ENCODE measurements around the gene MYLK2. TPM values are rescaled to one million over a fixed set of nuclear protein-coding genes. Genes with fewer than 3 reads are reported as not detected.
"Not testable (repeated sequence)": the region's sequence is repeated elsewhere in the genome, so short reads cannot be mapped to it uniquely, and the experiment has no call there.

Gene MYLK2
- total RNA-seq, 2 donors from 2014 or later, result not detected

DNA sequence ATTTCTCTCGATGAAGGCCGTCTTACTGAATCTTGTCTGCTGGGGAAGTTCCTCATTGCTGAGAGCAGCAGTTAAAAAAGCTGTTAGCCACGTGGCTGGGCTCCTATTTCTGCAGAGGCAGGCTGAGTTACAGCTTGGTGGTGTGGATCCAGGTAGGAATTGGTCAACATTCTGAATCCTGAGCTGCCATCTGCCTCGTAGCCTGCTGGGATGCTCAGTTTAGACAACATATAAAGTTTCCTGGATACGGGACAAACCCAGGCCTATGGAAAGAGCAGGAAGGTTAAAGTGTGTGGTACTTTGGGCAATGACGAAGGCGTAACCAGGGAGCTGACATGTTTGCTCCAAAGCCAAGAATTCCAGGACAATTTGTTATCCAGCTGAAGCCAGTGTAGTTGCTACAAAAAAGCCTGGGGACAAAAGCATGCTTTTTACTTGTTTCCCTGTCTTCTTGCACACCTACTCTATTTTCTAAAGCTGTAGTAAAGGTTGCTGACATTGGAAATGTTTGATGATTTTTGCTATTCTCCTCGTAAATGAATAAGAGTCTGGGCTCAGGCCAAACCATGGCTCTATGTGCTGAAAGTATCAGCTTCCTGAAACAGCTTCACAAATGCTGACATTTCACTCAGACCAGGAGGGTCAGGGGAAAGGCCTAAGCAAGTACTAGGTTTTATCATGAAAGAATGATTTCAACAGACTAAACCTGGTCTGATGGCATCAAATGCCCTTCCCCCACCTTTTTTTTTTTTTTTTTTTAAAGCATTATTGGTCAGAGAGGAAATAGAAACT lies 12.4 kb upstream of the MYLK2 start:
- DNase-seq (no peak), ATAC-seq (no peak)
- no peaks in the 10 kb centered on the region for H3K27me3 Mint-ChIP-seq
- H3K9me3 ChIP-seq (ENCODE audit: control insufficient read depth, low read length, poor library complexity, severe bottlenecking), result no peaks in the 10 kb centered on the region
- H3K4me1 Mint-ChIP-seq, result peaks cover 11% of the 10 kb centered on the region
- no peaks in the 10 kb centered on the region for H3K36me3 Mint-ChIP-seq (ENCODE audit: low read depth)
- no peak overlapping the region for H3K4me3 Mint-ChIP-seq
- H3K27ac Mint-ChIP-seq, result peak overlapping the region; percentile 34

DNA sequence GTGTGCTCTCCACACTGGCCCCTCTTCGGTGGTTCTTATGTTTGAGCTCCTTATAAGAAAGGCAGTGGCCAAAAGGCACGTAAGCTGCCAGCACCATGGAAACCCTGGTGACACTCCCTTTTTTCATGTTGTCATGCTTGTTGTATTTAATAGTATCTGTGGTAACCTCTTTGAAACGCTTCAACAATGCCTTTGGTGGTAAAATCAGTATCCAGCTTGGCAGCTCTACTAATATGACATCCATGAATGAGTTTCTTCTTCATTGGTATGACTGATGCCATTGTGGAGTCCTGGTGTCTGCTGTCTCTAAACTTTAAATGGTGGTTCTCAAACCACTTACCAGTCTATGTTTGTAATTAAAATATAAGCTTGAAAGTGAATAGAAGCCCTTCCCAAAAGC lies 10.7 kb upstream of the MYLK2 start:
- Mint-ChIP-seq H3K36me3 (ENCODE audit: low read depth) (no peaks in the 10 kb centered on the region), H3K27me3 (peaks cover 6% of the 10 kb centered on the region), H3K27ac (no peak overlapping the region), H3K4me1 (peaks cover 9% of the 10 kb centered on the region), H3K4me3 (no peak overlapping the region)
- no peak for DNase-seq
- no peaks in the 10 kb centered on the region for H3K9me3 ChIP-seq (ENCODE audit: control insufficient read depth, low read length, poor library complexity, severe bottlenecking)
- ATAC-seq, result no peak

DNA sequence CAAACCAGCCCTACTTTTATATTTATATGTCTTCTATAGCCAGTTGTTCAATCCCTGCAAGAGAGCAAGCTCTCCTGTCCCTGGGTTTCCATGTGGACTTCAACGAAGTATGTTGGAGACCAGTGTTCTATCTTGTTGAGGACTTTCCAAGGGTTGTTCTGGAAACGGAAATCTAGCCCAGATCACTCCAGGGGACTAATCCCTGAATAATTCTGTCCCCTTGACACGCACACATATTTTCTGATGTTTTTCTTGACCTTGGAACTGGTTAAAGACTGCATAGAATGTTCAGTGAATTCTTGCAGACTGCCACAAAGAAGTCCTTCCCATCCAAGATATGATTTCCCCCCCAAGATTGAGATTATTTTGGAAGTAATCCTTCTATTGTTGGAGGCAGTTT lies 9.5 kb upstream of the MYLK2 start:
- Mint-ChIP-seq H3K4me1 (no peaks in the 10 kb centered on the region), H3K4me3 (no peak overlapping the region), H3K27ac (no peak overlapping the region), H3K27me3 (peaks cover 6% of the 10 kb centered on the region), H3K36me3 (ENCODE audit: low read depth) (no peaks in the 10 kb centered on the region)
- no peaks in the 10 kb centered on the region for H3K9me3 ChIP-seq (ENCODE audit: control insufficient read depth, low read length, poor library complexity, severe bottlenecking)
- DNase-seq, result no peak
- ATAC-seq, result no peak

DNA sequence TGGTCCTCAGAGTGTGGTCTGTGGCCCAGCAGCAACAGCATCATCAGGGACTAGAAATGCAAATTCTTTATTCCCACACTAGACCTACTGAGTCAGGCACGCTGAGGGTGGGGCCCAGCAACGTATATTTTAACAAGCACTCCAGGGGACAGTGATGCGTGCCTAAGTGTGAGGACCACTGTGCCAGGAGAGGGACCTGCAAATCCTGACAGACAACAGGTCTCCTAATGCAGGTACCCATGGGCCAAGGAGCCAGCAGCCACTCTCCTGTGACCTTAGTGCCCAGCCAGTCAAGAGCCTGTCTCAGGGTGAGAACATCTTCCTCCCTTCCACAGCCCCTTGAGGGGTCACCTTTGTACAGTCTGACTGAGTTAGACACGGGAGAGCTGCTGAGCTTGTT lies 8.0 kb upstream of the MYLK2 start:
- Mint-ChIP-seq H3K27me3 (peaks cover 6% of the 10 kb centered on the region), H3K4me3 (no peak overlapping the region), H3K36me3 (ENCODE audit: low read depth) (no peaks in the 10 kb centered on the region), H3K27ac (no peak overlapping the region), H3K4me1 (no peaks in the 10 kb centered on the region)
- DNase-seq (no peak), ATAC-seq (no peak)
- H3K9me3 ChIP-seq (ENCODE audit: control insufficient read depth, low read length, poor library complexity, severe bottlenecking), result no peaks in the 10 kb centered on the region

DNA sequence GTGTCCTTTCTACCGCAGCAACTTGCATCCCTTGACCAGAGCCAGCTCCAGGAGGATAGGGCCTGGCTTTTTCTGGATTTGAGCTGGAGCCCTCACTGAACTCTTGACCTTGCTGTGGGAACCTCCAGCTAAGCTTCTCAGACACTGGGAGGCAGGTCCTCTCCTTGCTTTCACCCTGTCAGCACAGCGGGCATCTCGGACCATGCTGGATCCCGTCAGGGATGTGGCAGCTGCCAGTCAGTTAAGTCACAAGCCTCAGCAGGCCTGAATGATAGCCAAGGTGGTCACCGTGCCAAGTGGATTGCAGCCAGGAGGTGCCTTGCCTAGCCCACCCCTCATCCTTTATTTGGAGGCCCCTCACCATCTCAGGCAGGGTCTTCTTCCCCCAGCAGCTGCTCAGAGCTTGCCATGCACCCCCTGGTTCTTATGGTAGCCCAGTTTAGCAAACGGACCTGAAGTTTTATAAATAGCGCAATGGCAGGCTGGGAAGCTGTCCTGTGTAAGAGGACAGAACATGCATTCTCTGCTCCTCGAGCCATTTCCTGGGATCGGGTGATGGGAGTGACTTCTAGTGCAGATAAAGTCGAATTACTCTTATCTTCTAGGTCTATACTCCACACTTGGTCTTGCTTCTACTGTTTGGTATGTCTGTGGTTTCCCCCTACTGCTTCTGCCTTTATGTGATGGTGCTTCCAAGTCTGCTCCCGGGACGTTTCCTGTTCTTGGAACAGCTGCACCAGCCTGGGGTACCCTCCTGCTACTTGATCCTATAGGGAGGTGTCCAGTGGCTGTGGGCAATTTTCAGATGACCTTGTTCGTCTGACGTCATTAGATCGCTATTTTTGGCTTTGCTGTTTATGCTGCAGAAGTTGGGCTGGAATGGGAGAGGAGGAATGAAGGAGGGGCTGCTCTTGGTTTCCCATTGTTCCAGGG lies 7.1 kb upstream of the MYLK2 start:
- no peak overlapping the region for H3K27ac Mint-ChIP-seq
- H3K36me3 Mint-ChIP-seq (ENCODE audit: low read depth), result no peaks in the 10 kb centered on the region
- no peak for DNase-seq
- ATAC-seq, result no peak
- H3K9me3 ChIP-seq (ENCODE audit: control insufficient read depth, low read length, poor library complexity, severe bottlenecking), result no peaks in the 10 kb centered on the region
- H3K27me3 Mint-ChIP-seq, result peaks cover 6% of the 10 kb centered on the region
- H3K4me1 Mint-ChIP-seq, result no peaks in the 10 kb centered on the region
- H3K4me3 Mint-ChIP-seq, result no peak overlapping the region

DNA sequence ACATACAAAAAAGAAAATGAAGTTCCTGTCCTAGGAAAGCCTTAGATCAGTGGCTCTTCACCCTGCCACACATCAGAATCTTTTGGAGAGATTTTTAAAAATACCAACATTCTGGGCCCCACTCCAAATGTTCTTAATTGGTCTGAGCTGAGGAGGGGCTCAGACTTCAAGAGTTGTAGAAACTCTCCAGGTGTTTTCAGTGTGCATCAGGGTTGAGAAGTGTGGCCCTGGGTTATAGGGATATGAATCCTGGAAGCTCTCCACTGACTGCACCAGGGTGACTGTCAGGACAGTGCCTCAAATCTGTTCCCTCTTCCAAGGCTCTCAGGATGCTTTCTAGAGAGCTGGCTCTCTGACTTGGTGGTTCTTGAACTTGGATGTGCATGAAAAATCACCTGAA lies 5.5 kb upstream of the MYLK2 start:
- no peaks in the 10 kb centered on the region for H3K4me1 Mint-ChIP-seq
- peaks cover 6% of the 10 kb centered on the region for H3K27me3 Mint-ChIP-seq
- DNase-seq (no peak), ATAC-seq (no peak)
- H3K9me3 ChIP-seq (ENCODE audit: control insufficient read depth, low read length, poor library complexity, severe bottlenecking), result no peaks in the 10 kb centered on the region
- no peak overlapping the region for H3K27ac Mint-ChIP-seq
- no peaks in the 10 kb centered on the region for H3K36me3 Mint-ChIP-seq (ENCODE audit: low read depth)
- no peak overlapping the region for H3K4me3 Mint-ChIP-seq

DNA sequence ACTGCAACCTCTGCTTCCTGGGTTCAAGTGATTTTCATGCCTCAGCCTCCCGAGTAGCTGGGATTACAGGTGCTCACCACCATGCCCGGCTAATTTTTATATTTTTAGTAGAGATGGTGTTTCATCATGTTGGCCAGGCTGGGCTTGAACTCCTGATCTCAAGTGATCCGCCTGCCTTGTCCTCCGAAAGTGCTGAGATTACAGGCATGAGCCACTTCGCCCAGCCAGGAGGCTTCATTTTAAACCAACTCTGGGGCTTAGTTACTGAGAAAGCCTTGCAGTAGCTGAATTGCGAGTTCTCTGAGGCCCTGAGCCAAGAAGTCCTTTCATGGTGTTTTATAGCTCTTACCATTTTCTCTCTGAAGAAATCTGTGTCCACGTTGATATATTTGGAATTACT lies 5.0 kb upstream of the MYLK2 start:
- not testable (repeated sequence) for H3K27ac Mint-ChIP-seq; H3K9me3 ChIP-seq (ENCODE audit: control insufficient read depth, low read length, poor library complexity, severe bottlenecking); H3K27me3 Mint-ChIP-seq; H3K4me3 Mint-ChIP-seq; H3K4me1 Mint-ChIP-seq; ATAC-seq; H3K36me3 Mint-ChIP-seq (ENCODE audit: low read depth); DNase-seq

DNA sequence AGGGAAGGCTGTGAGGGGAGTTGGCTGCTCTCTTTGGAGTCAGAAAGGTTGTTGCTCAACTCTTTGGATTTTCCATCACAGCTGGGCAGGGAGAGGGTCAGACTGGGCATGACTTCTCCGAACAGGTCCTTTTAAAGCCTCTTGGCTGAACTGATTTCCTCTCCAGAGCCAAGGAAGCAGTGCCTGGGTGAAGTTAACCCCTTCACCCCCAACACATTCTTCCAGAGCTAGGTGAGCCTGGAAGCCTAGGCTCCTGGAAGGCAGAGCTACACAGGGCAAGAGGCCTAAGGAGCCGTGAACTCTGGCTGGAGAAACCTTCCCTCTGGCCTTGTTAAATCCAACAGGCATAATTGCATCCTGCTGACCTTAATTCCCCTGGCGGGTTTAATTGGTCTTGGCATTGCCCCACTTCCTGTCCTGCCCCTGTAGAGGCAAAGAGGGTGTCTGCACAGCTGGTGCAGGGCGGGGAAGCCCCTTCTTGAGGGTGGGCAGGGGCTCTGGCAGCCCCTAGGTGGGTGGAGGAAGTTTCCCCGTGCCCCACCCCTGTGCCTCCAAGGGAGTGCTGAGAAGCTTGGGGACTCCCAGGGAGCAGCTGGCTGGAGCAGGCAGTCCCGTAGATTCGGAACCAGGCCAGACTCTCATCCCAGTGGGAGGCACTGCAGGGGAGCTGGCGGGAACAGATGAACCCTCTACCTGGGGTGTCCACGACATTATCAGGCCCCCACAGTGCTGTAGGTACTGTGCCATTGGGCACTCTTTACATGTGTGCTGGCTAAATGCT lies 3.6 kb upstream of the MYLK2 start:
- H3K27ac Mint-ChIP-seq, result no peak overlapping the region
- ATAC-seq, result no peak
- H3K27me3 Mint-ChIP-seq, result peaks cover 6% of the 10 kb centered on the region
- no peak overlapping the region for H3K4me3 Mint-ChIP-seq
- no peaks in the 10 kb centered on the region for H3K9me3 ChIP-seq (ENCODE audit: control insufficient read depth, low read length, poor library complexity, severe bottlenecking)
- H3K4me1 Mint-ChIP-seq, result no peaks in the 10 kb centered on the region
- no peak for DNase-seq
- H3K36me3 Mint-ChIP-seq (ENCODE audit: low read depth), result no peaks in the 10 kb centered on the region

DNA sequence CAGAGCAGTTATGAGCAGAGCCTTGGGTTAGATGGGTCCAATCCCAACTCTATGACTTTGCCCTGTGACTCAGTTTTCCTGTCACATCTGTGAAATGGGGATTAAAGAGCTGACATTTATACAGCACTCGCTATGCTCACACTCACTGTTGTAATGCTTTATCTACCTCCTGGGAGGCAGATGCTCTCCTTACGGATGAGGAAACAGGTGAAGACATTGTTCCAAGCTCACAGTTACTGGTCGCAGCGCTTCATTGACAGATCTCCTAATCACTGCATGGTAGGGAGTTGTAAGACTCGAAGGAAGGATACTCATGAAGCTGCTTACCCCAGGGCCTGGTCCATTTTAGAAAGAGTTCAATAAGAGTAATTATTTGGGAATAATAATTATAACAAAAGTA lies 2.9 kb upstream of the MYLK2 start:
- DNase-seq (no peak), ATAC-seq (no peak)
- no peaks in the 10 kb centered on the region for H3K9me3 ChIP-seq (ENCODE audit: control insufficient read depth, low read length, poor library complexity, severe bottlenecking)
- Mint-ChIP-seq H3K27me3 (peaks cover 6% of the 10 kb centered on the region), H3K4me3 (no peak overlapping the region), H3K27ac (no peak overlapping the region), H3K36me3 (ENCODE audit: low read depth) (no peaks in the 10 kb centered on the region), H3K4me1 (no peaks in the 10 kb centered on the region)

DNA sequence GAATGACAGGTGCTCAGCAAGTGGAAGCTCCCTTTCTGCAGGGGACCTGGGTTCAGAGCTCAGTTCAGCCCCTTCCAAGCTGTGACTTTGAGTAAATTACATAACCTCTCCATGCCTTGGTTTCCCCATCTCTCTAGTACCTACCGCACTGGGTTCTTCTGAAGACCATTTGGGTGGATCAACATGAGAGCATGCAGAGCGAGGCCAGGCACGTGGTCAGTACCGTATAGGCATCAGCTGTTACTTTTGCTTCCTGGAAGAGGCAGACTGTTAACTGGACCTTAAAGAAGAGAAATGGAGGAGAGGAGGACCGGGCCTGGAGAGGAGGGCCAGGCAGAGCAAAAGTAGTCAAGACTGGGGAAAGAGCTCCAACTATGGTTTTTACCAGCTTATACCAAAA lies 1.7 kb upstream of the MYLK2 start:
- no peak for ATAC-seq
- H3K27ac Mint-ChIP-seq, result no peak overlapping the region
- DNase-seq, result no peak
- no peaks in the 10 kb centered on the region for H3K9me3 ChIP-seq (ENCODE audit: control insufficient read depth, low read length, poor library complexity, severe bottlenecking)
- H3K4me3 Mint-ChIP-seq, result no peak overlapping the region
- no peaks in the 10 kb centered on the region for H3K4me1 Mint-ChIP-seq
- H3K36me3 Mint-ChIP-seq (ENCODE audit: low read depth), result no peaks in the 10 kb centered on the region
- peaks cover 4% of the 10 kb centered on the region for H3K27me3 Mint-ChIP-seq

DNA sequence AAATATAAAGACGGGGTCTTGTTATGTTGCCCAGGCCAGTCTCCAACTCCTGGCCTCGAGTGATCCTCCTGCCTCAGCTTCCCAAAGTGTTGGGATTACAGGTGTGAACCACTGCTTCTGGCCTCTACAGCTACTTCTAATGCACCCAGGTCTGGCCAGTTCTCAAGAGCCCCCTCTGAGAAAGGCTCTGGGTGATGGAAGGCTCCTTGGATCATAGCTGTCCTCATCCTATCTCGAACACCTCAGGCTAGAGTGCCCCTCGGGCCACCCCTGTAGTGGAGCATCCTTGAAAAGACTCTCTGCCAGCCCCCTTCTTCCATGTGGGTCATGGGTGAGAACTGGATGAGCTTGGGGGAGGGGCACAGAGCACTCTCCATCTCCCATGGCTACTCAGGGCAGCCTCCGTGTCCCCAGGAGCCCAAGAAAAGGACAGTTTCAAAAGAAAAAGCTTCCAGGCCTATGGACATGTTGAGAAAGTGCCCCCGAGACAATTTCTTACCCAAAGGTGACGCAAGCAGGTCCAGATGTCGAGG lies 714 bp upstream of the MYLK2 start:
- DNase-seq (no peak), ATAC-seq (no peak)
- Mint-ChIP-seq H3K27ac (no peak overlapping the region), H3K4me3 (no peak overlapping the region), H3K27me3 (no peaks in the 10 kb centered on the region), H3K4me1 (peaks cover 4% of the 10 kb centered on the region), H3K36me3 (ENCODE audit: low read depth) (no peaks in the 10 kb centered on the region)
- H3K9me3 ChIP-seq (ENCODE audit: control insufficient read depth, low read length, poor library complexity, severe bottlenecking), result no peaks in the 10 kb centered on the region

DNA sequence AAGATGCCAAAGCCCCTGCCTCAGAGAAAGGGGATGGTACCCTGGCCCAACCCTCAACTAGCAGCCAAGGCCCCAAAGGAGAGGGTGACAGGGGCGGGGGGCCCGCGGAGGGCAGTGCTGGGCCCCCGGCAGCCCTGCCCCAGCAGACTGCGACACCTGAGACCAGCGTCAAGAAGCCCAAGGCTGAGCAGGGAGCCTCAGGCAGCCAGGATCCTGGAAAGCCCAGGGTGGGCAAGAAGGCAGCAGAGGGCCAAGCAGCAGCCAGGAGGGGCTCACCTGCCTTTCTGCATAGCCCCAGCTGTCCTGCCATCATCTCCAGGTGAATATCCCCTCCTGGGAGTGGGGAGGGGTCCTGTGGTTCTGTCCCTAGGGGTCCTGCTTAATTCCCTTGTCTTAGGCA lies 1.1 kb downstream of the MYLK2 start:
- Mint-ChIP-seq H3K4me1 (peaks cover 7% of the 10 kb centered on the region), H3K4me3 (no peak overlapping the region), H3K36me3 (ENCODE audit: low read depth) (no peaks in the 10 kb centered on the region), H3K27me3 (peaks cover 5% of the 10 kb centered on the region), H3K27ac (no peak overlapping the region)
- no peaks in the 10 kb centered on the region for H3K9me3 ChIP-seq (ENCODE audit: control insufficient read depth, low read length, poor library complexity, severe bottlenecking)
- ATAC-seq (no peak), DNase-seq (no peak)

DNA sequence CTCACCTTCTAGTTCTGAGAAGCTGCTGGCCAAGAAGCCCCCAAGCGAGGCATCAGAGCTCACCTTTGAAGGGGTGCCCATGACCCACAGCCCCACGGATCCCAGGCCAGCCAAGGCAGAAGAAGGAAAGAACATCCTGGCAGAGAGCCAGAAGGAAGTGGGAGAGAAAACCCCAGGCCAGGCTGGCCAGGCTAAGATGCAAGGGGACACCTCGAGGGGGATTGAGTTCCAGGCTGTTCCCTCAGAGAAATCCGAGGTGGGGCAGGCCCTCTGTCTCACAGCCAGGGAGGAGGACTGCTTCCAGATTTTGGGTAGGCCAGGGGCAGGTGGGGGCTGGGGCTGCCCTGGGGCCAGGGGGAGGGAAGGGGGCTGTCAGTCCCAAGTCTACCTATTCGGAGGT lies 2.3 kb downstream of the MYLK2 start:
- Mint-ChIP-seq H3K27me3 (peaks cover 5% of the 10 kb centered on the region), H3K4me3 (no peak overlapping the region), H3K4me1 (peaks cover 7% of the 10 kb centered on the region), H3K36me3 (ENCODE audit: low read depth) (no peaks in the 10 kb centered on the region), H3K27ac (no peak overlapping the region)
- DNase-seq (no peak), ATAC-seq (no peak)
- H3K9me3 ChIP-seq (ENCODE audit: control insufficient read depth, low read length, poor library complexity, severe bottlenecking), result no peaks in the 10 kb centered on the region
